NCI-H1694 (cell line): Measurements from ENCODE around the gene LEPROT.

ENCODE experiments used
- DNase-seq: peaks from one replicate; lab custom pipeline; 2025; lab: John Stamatoyannopoulos, UW

LEPROT gene

DNA sequence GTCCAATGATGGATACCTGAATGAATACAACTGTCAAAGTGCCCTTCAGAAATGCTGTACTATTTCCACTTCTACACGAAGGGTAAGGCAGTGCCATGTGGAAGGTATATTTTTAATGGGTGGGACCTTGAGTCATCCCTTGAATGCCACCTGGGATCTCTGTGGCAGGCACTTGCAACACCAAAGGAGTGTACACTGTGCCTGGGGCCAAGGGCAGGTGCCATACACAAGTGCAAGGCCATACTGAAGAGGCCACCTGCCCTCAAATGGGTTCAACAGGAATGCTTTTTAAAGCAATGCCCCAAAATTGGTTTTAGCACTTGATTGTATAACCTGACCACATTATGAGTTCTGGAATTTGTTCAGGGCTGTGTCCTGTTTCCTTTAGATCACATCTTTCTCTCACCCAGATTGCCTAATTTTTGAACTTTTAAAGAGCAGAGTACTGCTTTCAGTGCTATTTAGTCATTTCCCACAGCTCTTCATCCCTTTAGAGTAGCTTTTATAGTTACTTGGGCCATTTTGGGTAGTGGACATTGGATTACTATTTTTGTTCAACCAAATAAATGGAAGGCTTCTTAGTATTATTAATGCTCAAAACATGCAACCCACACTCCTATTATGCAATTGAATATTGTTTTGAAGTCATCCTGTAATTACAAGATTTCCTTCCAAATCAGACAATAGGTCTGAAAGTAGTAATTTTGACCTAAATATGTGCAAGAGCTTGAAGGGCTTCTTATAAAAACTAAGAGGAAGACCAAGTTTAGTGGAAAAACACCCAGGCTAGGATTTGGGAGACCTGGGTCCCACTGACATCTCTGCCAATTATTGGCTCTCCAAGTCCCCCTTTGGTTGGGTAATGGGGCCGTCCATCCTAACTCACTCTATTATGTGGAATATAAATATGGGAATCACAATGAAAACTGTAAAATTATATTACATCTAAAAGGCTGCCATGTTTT lies 57.2 kb downstream of the LEPROT start:
- no peak for DNase-seq

DNA sequence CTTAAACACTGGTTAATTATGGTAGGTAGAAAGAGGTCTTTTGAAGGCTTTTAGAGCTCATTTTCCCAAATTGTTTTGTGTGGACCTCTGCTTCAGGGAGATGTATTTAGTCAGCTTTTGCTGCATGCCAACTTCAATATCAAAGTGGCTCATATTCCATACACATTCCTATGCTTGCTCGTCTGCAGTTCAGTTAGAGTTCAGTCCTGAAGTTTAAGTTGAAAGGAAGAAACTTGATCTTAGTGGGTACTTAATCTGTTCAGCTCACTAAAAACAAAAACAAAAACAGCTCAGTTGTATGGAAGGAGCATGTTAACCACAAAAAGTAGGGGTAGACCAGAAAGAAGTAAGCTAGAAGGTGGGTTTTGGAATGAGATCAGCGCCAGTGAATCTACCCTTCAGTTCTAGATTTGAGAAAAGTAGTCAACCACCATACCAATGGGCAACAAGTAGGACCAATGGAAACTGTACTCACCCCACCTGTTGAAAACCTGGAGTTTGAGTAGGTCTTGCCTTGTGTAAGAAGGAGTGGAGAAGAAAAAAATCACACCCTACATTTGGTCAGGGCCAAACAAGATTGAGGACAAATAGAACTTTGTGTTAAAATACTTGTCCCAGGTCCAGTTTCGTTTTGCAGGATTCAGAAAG lies 58.0 kb downstream of the LEPROT start:
- no peak for DNase-seq

DNA sequence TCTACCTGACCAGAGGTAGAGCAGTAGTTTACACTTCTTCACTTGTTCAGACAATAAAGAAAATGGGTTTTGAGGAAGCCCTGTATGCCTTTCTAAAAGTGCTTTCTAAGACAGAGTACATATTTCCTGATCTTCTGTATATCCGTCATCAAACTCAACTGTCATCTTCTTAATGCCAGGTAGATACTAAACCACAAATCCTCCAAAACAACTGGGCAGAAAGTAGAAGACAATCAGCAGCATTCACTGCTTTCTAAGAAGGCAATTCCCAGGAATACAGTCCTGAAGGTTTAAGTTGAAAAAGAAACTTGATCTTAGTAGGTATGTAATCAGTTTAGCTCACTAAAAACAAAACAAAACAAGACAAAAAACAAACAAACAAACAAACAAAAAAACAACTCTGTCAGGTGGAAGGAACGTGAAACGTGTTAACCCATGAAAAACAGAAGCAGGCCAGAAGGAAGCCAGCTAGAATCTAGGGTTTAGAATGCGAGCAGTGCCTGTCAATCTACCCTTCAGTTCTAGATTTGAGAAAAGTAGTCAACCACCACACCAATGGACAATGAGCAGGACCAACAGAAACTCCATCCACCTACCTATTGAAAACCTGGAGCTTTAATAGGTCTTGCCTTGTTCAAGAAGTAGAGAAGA lies 59.2 kb downstream of the LEPROT start:
- no peak for DNase-seq

DNA sequence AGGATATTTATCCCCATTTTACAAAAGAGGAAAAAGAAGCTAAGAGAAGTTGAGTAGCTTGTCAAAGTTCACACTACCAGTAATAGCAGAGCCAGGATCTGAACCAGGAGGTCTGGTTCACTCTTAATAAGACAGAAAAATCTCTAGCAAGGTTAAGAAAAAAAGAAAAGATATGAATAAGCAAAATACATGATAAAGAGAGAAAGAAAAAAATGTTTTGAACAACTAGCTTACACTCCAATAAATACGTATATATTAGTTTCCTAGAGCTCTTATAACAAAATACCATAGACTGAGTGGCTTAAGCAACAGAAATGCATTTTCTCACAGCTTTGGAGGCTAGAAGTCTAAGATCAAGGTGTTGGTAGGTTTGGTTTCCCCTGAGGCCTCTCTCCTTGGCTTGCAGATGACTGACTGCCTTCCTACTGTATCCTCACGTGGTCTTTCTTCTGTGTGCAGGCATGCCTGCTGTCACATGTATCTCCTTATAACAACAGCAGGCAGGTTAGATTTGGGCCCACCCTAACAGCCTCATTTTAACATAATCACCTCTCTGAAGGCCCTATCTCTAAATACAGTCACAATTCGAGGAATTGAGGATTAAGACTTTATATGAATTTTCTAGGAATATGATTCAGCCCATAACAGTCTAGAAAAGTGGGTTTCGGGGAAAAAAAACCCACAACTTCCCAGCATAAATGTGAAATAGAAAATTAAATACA lies 60.4 kb downstream of the LEPROT start:
- DNase-seq: no peak

DNA sequence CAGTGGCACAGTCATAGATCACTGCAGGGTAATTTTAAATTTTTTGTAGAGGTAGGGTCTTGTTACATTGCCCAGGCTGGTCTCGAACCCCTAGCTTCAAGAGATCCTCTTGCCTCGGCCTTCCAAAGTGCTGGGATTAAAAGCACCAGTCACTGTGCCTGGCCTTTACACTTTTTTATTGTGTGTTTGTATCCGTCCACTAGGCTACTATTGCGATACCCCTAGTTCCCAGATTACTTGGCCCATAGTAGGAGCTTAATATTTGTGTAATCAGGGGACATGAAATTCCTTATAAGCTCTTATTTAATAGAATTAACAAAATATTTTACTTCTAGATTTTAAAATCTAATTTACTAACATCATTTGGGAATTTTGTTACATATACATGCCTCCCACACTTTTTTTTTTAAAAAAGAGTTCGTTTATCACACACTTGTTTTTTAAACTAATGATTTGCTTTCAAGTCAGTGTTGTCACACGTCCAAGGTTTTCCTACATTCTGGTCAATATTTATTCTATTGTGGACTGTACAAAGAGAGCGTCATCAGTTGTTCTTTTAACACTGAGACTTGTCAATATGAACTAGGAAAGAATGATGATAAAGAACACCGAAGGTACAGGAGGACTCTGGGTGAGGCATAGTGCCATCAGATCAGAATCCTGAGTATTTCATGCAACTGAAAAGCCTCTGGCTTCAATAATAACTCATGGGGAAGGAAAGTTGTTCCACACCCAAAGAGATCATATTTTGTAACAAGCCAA lies 63.7 kb downstream of the LEPROT start:
- no peak for DNase-seq
